H9 (cell line): ENCODE measurements around the gene SUV39H1. TPM values are rescaled to one million over a fixed set of nuclear protein-coding genes. Genes with fewer than 3 reads are reported as not detected.

ENCODE experiments used
- DNase-seq: peaks from one replicate; pipeline ENCODE4 v3.0.0-alpha.2; 2017
- H2AFZ ChIP-seq: one replicate; pipeline ENCODE4 v1.6.1; 2013; ENCODE audit warnings: mild to moderate bottlenecking, low read length, control low read depth, moderate library complexity
- H2AK5ac ChIP-seq: 2 replicates; pipeline ENCODE4 v1.6.1; 2013; ENCODE audit warnings: low read length, control low read depth, mixed read lengths; ENCODE audit not compliant: insufficient read length
- H2BK120ac ChIP-seq: one replicate; pipeline ENCODE4 v1.6.1; 2013; ENCODE audit warnings: low read depth, mild to moderate bottlenecking, low read length, control low read depth, inconsistent platforms; ENCODE audit not compliant: poor library complexity, severe bottlenecking
- H2BK12ac ChIP-seq: 2 replicates; pipeline ENCODE4 v1.6.1; 2013; ENCODE audit warnings: low read length, control low read depth, mixed read lengths, low read depth; ENCODE audit not compliant: insufficient read length
- H2BK15ac ChIP-seq: 2 replicates; pipeline ENCODE4 v1.6.1; 2013; ENCODE audit warnings: low read depth, low read length, control low read depth
- H2BK20ac ChIP-seq: one replicate; pipeline ENCODE4 v1.6.1; 2013; ENCODE audit warnings: low read depth, mild to moderate bottlenecking, low read length, control low read depth, inconsistent platforms; ENCODE audit not compliant: poor library complexity, severe bottlenecking
- H2BK5ac ChIP-seq: 2 replicates; pipeline ENCODE4 v1.6.1; 2013; ENCODE audit warnings: low read length, control low read depth, mixed read lengths; ENCODE audit not compliant: insufficient read length
- H3K14ac ChIP-seq: 2 replicates; pipeline ENCODE4 v1.6.1; 2013; ENCODE audit warnings: low read length, control low read depth; ENCODE audit not compliant: insufficient read depth
- H3K18ac ChIP-seq: 2 replicates; pipeline ENCODE4 v1.6.1; 2013; ENCODE audit warnings: low read depth, mild to moderate bottlenecking, mixed read lengths, low read length, control low read depth; ENCODE audit not compliant: insufficient read length
- H3K23ac ChIP-seq: 2 replicates; pipeline ENCODE4 v1.6.1; 2013; ENCODE audit warnings: low read length, control low read depth, mixed read lengths, low read depth; ENCODE audit not compliant: insufficient read length
- H3K23me2 ChIP-seq: 2 replicates; pipeline ENCODE4 v1.6.1; 2013; ENCODE audit warnings: low read depth, mild to moderate bottlenecking, mixed read lengths, low read length, control low read depth; ENCODE audit not compliant: insufficient read length, poor library complexity, severe bottlenecking
- H3K27ac ChIP-seq: 2 replicates; pipeline ENCODE4 v1.5.1; 2013; ENCODE audit warnings: low read length, control low read depth, mixed read lengths, low read depth; ENCODE audit not compliant: insufficient read length
- H3K27me3 ChIP-seq: 2 replicates; pipeline ENCODE4 v1.6.1; 2013; ENCODE audit warnings: low read length, control low read depth, inconsistent platforms; ENCODE audit not compliant: insufficient read depth
- H3K4ac ChIP-seq: 2 replicates; pipeline ENCODE4 v1.6.1; 2013; ENCODE audit warnings: low read depth, mild to moderate bottlenecking, control low read depth, inconsistent platforms, low read length, moderate library complexity
- H3K4me1 ChIP-seq: 2 replicates; pipeline ENCODE4 v1.6.1; 2013; ENCODE audit warnings: low read length, control low read depth, inconsistent platforms; ENCODE audit not compliant: insufficient read depth
- H3K4me2 ChIP-seq: 2 replicates; pipeline ENCODE4 v1.6.1; 2013; ENCODE audit warnings: low read length, control low read depth, mixed read lengths; ENCODE audit not compliant: insufficient read length, insufficient read depth
- H3K56ac ChIP-seq: 2 replicates; pipeline ENCODE4 v1.6.1; 2013; ENCODE audit warnings: low read depth, mild to moderate bottlenecking, mixed read lengths, low read length, control low read depth; ENCODE audit not compliant: insufficient read length
- H3K79me1 ChIP-seq: 2 replicates; pipeline ENCODE4 v1.6.1; 2013; ENCODE audit warnings: low read depth, mild to moderate bottlenecking, moderate library complexity, low read length, control low read depth, inconsistent platforms; ENCODE audit not compliant: insufficient read depth, poor library complexity, severe bottlenecking
- H3K79me2 ChIP-seq: 2 replicates; pipeline ENCODE4 v1.6.1; 2013; ENCODE audit warnings: low read length, control low read depth, inconsistent platforms; ENCODE audit not compliant: insufficient read depth
- H3K9ac ChIP-seq: 2 replicates; pipeline ENCODE4 v1.6.1; 2013; ENCODE audit warnings: low read length, control low read depth, mixed read lengths; ENCODE audit not compliant: insufficient read length; ENCODE audit errors: extremely low read depth
- H3K9me3 ChIP-seq: one replicate; pipeline ENCODE4 v1.6.1; 2013; ENCODE audit warnings: low read depth, low read length, inconsistent platforms; ENCODE audit not compliant: control insufficient read depth
- H3T11ph ChIP-seq: one replicate; pipeline ENCODE4 v1.6.1; 2013; ENCODE audit warnings: mild to moderate bottlenecking, low read length, control low read depth, inconsistent platforms
- H4K20me1 ChIP-seq: one replicate; pipeline ENCODE4 v1.6.1; 2013; ENCODE audit not compliant: control insufficient read depth, insufficient read length, insufficient read depth
- H4K5ac ChIP-seq: 2 replicates; pipeline ENCODE4 v1.6.1; 2013; ENCODE audit warnings: low read depth, mild to moderate bottlenecking, mixed read lengths, low read length, control low read depth; ENCODE audit not compliant: insufficient read length
- H4K8ac ChIP-seq: replicated peaks from 2 replicates; pipeline ENCODE4 v1.6.1; 2013; ENCODE audit warnings: low read length, control low read depth, mixed read lengths, low read depth; ENCODE audit not compliant: insufficient read length
- H4K91ac ChIP-seq: 2 replicates; pipeline ENCODE4 v1.6.1; 2013; ENCODE audit warnings: low read depth, mild to moderate bottlenecking, moderate library complexity, mixed read lengths, low read length, control low read depth; ENCODE audit not compliant: insufficient read length
- H3K27ac Mint-ChIP-seq, 3 experiments: 2 replicates in 2 of 3; 3 replicates in 1 of 3; pipeline ENCODE4 v1.8.0; 2020 to 2021; ENCODE audit warnings: mixed read lengths in 3 of 3, mild to moderate bottlenecking in 1 of 3, moderate library complexity in 1 of 3
- H3K27me3 Mint-ChIP-seq: 2 replicates; pipeline ENCODE4 v1.8.0; 2021; ENCODE audit warnings: low read depth, mild to moderate bottlenecking, moderate library complexity, mixed read lengths
- H3K36me3 Mint-ChIP-seq, 3 experiments: 2 replicates in 2 of 3; 3 replicates in 1 of 3; pipeline ENCODE4 v1.8.0; 2020 to 2021; ENCODE audit warnings: low read depth in 3 of 3, mixed read lengths in 3 of 3; ENCODE audit not compliant: insufficient read depth in 1 of 3
- H3K4me1 Mint-ChIP-seq, 2 experiments: 2 replicates each; pipeline ENCODE4 v1.8.0; 2020; ENCODE audit warnings: mixed read lengths in 2 of 2
- H3K4me3 Mint-ChIP-seq, 2 experiments: 2 replicates in 1 of 2; 3 replicates in 1 of 2; pipeline ENCODE4 v1.8.0; 2020 to 2021; ENCODE audit warnings: mild to moderate bottlenecking in 2 of 2, mixed read lengths in 2 of 2, moderate library complexity in 1 of 2
- H3K9me3 Mint-ChIP-seq, 2 experiments: 2 replicates in 1 of 2; 3 replicates in 1 of 2; pipeline ENCODE4 v1.8.0; 2020; ENCODE audit warnings: mild to moderate bottlenecking in 2 of 2, mixed read lengths in 2 of 2, moderate library complexity in 1 of 2
- WGBS: extraction: QIAGEN DNeasy Blood & Tissue Kit; methylation state at CpG from one replicate; pipeline ENCODE4 v1.1.7; 2013; ENCODE audit warnings: missing lambda C conversion rate, low lambda C conversion rate, mixed read lengths; ENCODE audit not compliant: insufficient read length; ENCODE audit errors: extremely low coverage; 5-methylcytosine and 5-hydroxymethylcytosine counted together
- total RNA-seq: library from RNA; stranded (reverse); gene quantifications from 2 replicates; pipeline ENCODE4 v1.2.1, GENCODE V29; 2021
- TF ChIP-seq, protein P1 (sequence below): fragments of 200-600 bp; sonication (generic); conservative IDR thresholded peaks from 3 replicates; pipeline ENCODE4 v1.8.0; 2021; ENCODE audit warnings: antibody characterized with exemption, mild to moderate bottlenecking

The SUV39H1 gene
- total RNA-seq, 1 experiment from 2014 or later, result 16.2 TPM

- H3K27ac ChIP-seq, result no peak overlapping the region
- no peak overlapping the region for H3K9ac ChIP-seq
- H3K79me1 ChIP-seq, result no peaks in the 10 kb centered on the region
- no peaks in the 10 kb centered on the region for H4K20me1 ChIP-seq
- H2AFZ ChIP-seq, result no peak overlapping the region
- H3K56ac ChIP-seq, result no peak overlapping the region
- no peak overlapping the region for H4K8ac ChIP-seq
- H3K79me2 ChIP-seq, result no peaks in the 10 kb centered on the region
- H3K14ac ChIP-seq, result no peak overlapping the region
- H3K18ac ChIP-seq, result no peak overlapping the region
- Mint-ChIP-seq H3K9me3 (peaks cover 78 to 87% of the 10 kb centered on the region in 2 experiments), H3K4me1 (no peaks in the 10 kb centered on the region), H3K27me3 (peaks cover 3% of the 10 kb centered on the region), H3K27ac (0 out of 7 replicates have a peak overlapping the region, but pooled peaks of 1 of the 3 experiments have one; percentile 61), H3K36me3 (peaks cover 34 to 68% (median 67%) of the 10 kb centered on the region in 3 experiments), H3K4me3 (no peak overlapping the region)
- H4K91ac ChIP-seq, result no peak overlapping the region
- WGBS, result no CpG with 5 or more reads among the region's 12 CpGs
- no peak overlapping the region for H3K23ac ChIP-seq
- H3K4me1 ChIP-seq, result no peaks in the 10 kb centered on the region
- no peak overlapping the region for H3K4ac ChIP-seq
- DNase-seq, result no peak
- H2BK5ac ChIP-seq, result no peak overlapping the region
- no peaks in the 10 kb centered on the region for H3K27me3 ChIP-seq
- TF ChIP-seq, protein P1, sequence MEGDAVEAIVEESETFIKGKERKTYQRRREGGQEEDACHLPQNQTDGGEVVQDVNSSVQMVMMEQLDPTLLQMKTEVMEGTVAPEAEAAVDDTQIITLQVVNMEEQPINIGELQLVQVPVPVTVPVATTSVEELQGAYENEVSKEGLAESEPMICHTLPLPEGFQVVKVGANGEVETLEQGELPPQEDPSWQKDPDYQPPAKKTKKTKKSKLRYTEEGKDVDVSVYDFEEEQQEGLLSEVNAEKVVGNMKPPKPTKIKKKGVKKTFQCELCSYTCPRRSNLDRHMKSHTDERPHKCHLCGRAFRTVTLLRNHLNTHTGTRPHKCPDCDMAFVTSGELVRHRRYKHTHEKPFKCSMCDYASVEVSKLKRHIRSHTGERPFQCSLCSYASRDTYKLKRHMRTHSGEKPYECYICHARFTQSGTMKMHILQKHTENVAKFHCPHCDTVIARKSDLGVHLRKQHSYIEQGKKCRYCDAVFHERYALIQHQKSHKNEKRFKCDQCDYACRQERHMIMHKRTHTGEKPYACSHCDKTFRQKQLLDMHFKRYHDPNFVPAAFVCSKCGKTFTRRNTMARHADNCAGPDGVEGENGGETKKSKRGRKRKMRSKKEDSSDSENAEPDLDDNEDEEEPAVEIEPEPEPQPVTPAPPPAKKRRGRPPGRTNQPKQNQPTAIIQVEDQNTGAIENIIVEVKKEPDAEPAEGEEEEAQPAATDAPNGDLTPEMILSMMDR, result no peak
- no peak overlapping the region for H2BK12ac ChIP-seq
- no peak overlapping the region for H2BK15ac ChIP-seq
- H4K5ac ChIP-seq, result no peak overlapping the region
- H2BK120ac ChIP-seq, result no peak overlapping the region
- H2AK5ac ChIP-seq, result no peak overlapping the region
- H2BK20ac ChIP-seq, result no peak overlapping the region
- H3T11ph ChIP-seq, result no peak overlapping the region
- no peaks in the 10 kb centered on the region for H3K23me2 ChIP-seq
- no peak overlapping the region for H3K4me2 ChIP-seq
- H3K9me3 ChIP-seq, result peaks cover 56% of the 10 kb centered on the region
Observed at GRCh38 chrX:48705871-48706270, 9.3 kb downstream of the SUV39H1 start.
